Subcutaneous abdominal adipose tissue (tissue), 5 donors: ENCODE results near the gene CLEC17A.

Experiments used
- H3K27ac ChIP-seq: one replicate; pipeline ENCODE4 v1.7.0; 2013; ENCODE audit warnings: low read depth, mild to moderate bottlenecking, inconsistent platforms, low read length, moderate library complexity
- H3K27me3 ChIP-seq, 5 donors: one replicate each; pipeline ENCODE4 v1.7.0; 2013; ENCODE audit warnings: low read length in 5 of 5, inconsistent platforms in 1 of 5; ENCODE audit not compliant: control insufficient read depth in 5 of 5, insufficient read depth in 4 of 5
- H3K36me3 ChIP-seq, 5 donors: one replicate each; pipeline ENCODE4 v1.7.0; 2013; ENCODE audit warnings: low read length in 5 of 5; ENCODE audit not compliant: control insufficient read depth in 5 of 5, insufficient read depth in 5 of 5
- H3K4me1 ChIP-seq, 5 donors: one replicate each; pipeline ENCODE4 v1.7.0; 2013; ENCODE audit warnings: low read length in 5 of 5, mild to moderate bottlenecking in 3 of 5, moderate library complexity in 1 of 5; ENCODE audit not compliant: control insufficient read depth in 5 of 5, insufficient read depth in 5 of 5
- H3K4me3 ChIP-seq, 5 donors: one replicate each; pipeline ENCODE4 v1.7.0; 2013; ENCODE audit warnings: low read length in 5 of 5, low read depth in 1 of 5
- H3K9ac ChIP-seq, 5 donors: one replicate each; pipeline ENCODE4 v1.7.0; 2013; ENCODE audit warnings: low read length in 5 of 5, mild to moderate bottlenecking in 4 of 5, moderate library complexity in 3 of 5
- H3K9me3 ChIP-seq, 5 donors: one replicate each; pipeline ENCODE4 v1.7.0; 2013; ENCODE audit warnings: low read length in 5 of 5; ENCODE audit not compliant: control insufficient read depth in 5 of 5
- donor health status: healthy.
- donor health status: healthy.
- donor health status: healthy.
- donor health status: healthy.
- donor health status: healthy.

CLEC17A gene

DNA sequence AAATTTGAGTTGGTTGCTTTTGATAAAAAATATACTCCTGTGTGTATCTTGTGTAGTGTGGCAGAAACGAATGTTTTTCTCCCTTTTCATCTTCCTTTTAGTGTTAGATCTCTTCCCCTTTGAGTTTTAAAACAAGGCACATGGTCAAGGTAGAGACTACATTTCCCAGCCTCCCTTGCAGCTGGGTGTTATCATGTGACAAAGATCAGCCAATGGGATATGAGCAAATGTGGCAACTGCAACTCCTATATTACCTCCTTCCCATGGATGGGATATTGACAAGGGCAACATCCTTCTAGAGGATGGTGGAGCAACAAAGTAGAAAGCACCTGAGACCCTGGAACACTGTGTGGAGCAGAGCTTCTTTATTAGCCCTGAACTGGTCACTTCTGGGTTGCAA is 49.4 kb downstream of the CLEC17A start:
- Histone ChIP-seq H3K9me3 (peaks cover 0 to 20% (median 6%) of the 10 kb centered on the region in 5 donors), H3K4me3 (no peak overlapping the region), H3K27ac (no peak overlapping the region), H3K36me3 (no peaks in the 10 kb centered on the region), H3K27me3 (no peaks in the 10 kb centered on the region), H3K4me1 (no peaks in the 10 kb centered on the region), H3K9ac (no peak overlapping the region)

GRCh38 chr19:14639536-14640277 is 56.8 kb downstream of the CLEC17A start:
- Histone ChIP-seq H3K4me3 (no peak overlapping the region), H3K9ac (no peak overlapping the region), H3K9me3 (peaks cover 7 to 17% (median 10%) of the 10 kb centered on the region in 5 donors), H3K27me3 (no peaks in the 10 kb centered on the region), H3K4me1 (no peaks in the 10 kb centered on the region), H3K36me3 (no peaks in the 10 kb centered on the region), H3K27ac (no peak overlapping the region)

- H3K27ac ChIP-seq, result no peak overlapping the region
- no peak overlapping the region for H3K9ac ChIP-seq
- H3K4me3 ChIP-seq, result no peak overlapping the region
- H3K36me3 ChIP-seq, result no peaks in the 10 kb centered on the region
- no peaks in the 10 kb centered on the region for H3K4me1 ChIP-seq
- H3K9me3 ChIP-seq, result peaks cover 0 to 3% (median 0%) of the 10 kb centered on the region in 5 donors
- peaks cover 0 to 2% (median 0%) of the 10 kb centered on the region in 5 donors for H3K27me3 ChIP-seq
Observed at GRCh38 chr19:14648506-14648905, 65.6 kb downstream of the CLEC17A start.

DNA sequence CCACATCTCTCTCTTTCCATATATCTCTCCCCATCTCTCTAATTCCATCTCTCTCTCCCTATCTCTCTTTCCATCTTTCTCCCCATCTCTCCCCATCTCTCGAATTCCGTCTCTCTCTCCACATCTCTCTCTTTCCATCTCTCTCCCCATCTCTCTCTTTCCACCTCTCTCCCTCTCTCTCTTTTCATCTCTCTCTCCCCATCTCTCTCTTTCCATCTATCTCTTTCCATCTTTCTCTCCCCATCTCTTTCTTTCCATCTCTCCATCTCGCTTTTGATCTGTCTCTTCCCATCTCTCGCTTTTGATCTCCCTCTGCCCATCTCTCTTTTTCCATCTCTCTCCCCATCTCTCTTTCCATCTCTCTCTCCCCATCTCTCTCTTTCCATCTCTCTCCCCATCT is 66.1 kb downstream of the CLEC17A start:
- Histone ChIP-seq H3K9me3 (peaks cover 0 to 3% (median 0%) of the 10 kb centered on the region in 5 donors), H3K4me1 (no peaks in the 10 kb centered on the region), H3K4me3 (no peak overlapping the region), H3K36me3 (no peaks in the 10 kb centered on the region), H3K27ac (no peak overlapping the region), H3K9ac (no peak overlapping the region), H3K27me3 (peaks cover 0 to 2% (median 0%) of the 10 kb centered on the region in 5 donors)

DNA sequence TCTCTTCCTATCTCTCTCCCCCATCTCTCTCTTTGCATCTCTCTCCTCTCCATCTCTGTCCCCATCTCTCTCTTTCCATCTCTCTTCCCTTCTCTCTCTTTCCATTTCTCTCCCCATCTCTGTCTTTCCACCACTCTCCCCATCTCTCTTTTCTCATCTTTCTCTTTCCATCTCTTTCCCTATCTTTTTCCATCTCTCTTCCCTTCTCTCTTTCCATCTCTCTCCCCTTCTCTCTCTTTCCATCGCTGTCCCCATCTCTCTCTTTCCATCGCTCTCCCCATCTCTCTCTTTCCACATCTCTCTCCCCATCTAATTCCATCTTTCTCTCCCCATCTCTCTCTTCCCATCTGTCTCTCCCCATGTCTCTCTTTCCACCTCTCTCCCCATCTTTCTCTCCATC is 67.3 kb downstream of the CLEC17A start:
- H3K9ac ChIP-seq, result no peak overlapping the region
- H3K9me3 ChIP-seq, result peaks cover 0 to 3% (median 0%) of the 10 kb centered on the region in 5 donors
- peaks cover 0 to 2% (median 0%) of the 10 kb centered on the region in 5 donors for H3K27me3 ChIP-seq
- H3K27ac ChIP-seq, result no peak overlapping the region
- no peaks in the 10 kb centered on the region for H3K4me1 ChIP-seq
- no peaks in the 10 kb centered on the region for H3K36me3 ChIP-seq
- no peak overlapping the region for H3K4me3 ChIP-seq

DNA sequence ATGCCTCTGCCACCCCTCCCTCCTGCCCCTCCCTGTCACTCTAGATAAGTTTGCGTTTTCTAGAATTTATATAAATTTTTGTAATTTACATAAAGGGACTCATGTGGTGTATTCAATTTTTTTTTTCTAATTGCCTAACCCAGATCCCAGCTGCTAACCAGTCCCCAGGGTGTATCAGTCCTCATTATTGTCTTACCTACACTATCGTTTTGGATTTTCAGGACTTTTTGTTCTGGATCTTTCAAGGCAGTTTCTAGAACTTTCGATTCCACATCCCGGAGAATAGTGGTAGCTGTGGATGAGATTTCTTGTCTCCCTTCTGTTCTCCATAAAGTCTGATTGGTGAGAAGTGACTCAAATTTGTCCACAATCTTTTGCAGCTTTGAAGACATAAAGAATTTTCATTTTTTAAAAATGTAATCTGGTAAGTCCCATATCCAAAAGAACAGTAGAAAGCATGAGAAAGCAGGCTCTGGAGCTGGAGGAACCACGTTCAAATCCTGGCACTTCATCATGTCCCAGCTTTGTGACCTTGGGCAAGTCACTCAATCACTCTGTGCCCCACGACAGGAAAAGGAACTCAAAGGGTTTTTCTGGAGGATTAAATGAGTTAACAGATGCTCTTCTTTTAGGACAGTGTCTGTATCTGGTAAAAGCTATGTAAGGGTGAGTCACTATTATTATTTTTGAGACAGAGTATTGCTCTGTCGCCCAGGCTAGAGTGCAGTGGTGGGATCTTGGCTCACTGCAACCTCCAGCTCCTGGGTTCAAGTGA is 72.1 kb downstream of the CLEC17A start:
- Histone ChIP-seq H3K36me3 (no peaks in the 10 kb centered on the region), H3K4me3 (no peak overlapping the region), H3K27ac (no peak overlapping the region), H3K9ac (no peak overlapping the region), H3K27me3 (peaks cover 0 to 2% (median 0%) of the 10 kb centered on the region in 5 donors), H3K9me3 (no peaks in the 10 kb centered on the region), H3K4me1 (no peaks in the 10 kb centered on the region)

- Histone ChIP-seq H3K27me3 (peaks cover 0 to 2% (median 0%) of the 10 kb centered on the region in 5 donors), H3K36me3 (no peaks in the 10 kb centered on the region), H3K9ac (no peak overlapping the region), H3K4me3 (no peak overlapping the region), H3K27ac (no peak overlapping the region), H3K9me3 (no peaks in the 10 kb centered on the region), H3K4me1 (no peaks in the 10 kb centered on the region)
Observed at GRCh38 chr19:14655726-14656125, 72.8 kb downstream of the CLEC17A start.

DNA sequence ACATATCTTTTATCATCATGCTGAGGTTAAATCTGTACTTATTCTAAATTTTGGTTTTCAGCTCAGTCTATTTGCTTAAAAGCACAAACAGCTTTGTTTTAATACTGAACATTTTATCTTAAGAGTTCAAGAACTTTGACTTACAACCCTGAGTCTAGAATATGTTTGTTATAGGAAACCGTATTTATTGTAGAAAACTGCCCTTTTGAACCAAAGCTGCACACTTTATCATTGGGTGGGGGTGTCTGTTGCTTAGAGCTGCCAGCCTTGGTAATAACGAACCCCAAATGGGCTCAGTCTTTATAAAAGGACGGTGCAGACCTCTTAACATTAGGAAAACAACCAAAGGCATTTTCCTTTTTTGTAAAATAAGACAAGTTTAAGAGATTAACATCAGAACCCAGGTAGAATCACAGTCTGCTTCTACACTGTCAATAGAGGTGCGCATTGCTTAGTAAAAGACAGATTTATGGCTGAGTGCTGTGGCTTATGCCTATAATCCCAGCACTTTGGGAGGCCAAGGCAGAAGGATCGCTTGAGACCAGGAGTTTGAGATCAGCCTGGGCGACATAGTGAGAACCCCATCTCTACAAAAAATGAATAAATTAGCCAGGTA is 77.1 kb downstream of the CLEC17A start:
- H3K4me1 ChIP-seq, result peaks cover 0 to 3% (median 0%) of the 10 kb centered on the region in 5 donors
- no peaks in the 10 kb centered on the region for H3K36me3 ChIP-seq
- no peak overlapping the region for H3K4me3 ChIP-seq
- no peak overlapping the region for H3K9ac ChIP-seq
- peaks cover 0 to 2% (median 0%) of the 10 kb centered on the region in 5 donors for H3K27me3 ChIP-seq
- no peak overlapping the region for H3K27ac ChIP-seq
- H3K9me3 ChIP-seq, result no peaks in the 10 kb centered on the region

GRCh38 chr19:14661372-14661924 is 78.6 kb downstream of the CLEC17A start:
- H3K27me3 ChIP-seq, result no peaks in the 10 kb centered on the region
- peaks cover 0 to 3% (median 0%) of the 10 kb centered on the region in 5 donors for H3K4me1 ChIP-seq
- no peaks in the 10 kb centered on the region for H3K36me3 ChIP-seq
- no peak overlapping the region for H3K27ac ChIP-seq
- no peaks in the 10 kb centered on the region for H3K9me3 ChIP-seq
- H3K9ac ChIP-seq, result no peak overlapping the region
- H3K4me3 ChIP-seq, result no peak overlapping the region
